OCI-LY1 (cell line): ENCODE data around the gene ZNF282.

Source experiments
- CTCF ChIP-seq: fragments of 200-600 bp; sonication (generic), shearing (Covaris generic); IDR thresholded peaks from 2 replicates; pipeline ENCODE4 v1.5.1; 2017; ENCODE audit warnings: mild to moderate bottlenecking, antibody characterized with exemption, low read length, moderate library complexity, mixed read lengths
- EZH2 ChIP-seq: fragments of 200-600 bp; sonication (generic), shearing (Covaris generic); IDR thresholded peaks from 2 replicates; pipeline ENCODE4 v1.8.0; 2017; ENCODE audit warnings: borderline replicate concordance, mixed run types, mild to moderate bottlenecking, antibody characterized with exemption, low read length, moderate library complexity, mixed read lengths

GRCh38 chr7:149180722-149181449 lies 14.5 kb upstream of the ZNF282 start:
- TF ChIP-seq CTCF (no peak), EZH2 (no peak)
